Mesothelial cell of epicardium (in vitro differentiated cells): ENCODE data around the gene TGFA. TPM values are rescaled to one million over a fixed set of nuclear protein-coding genes. Genes with fewer than 3 reads are reported as not detected.

Source experiments
- DNase-seq, 2 experiments: peaks; one replicate each; pipeline ENCODE4 v3.0.0; 2021; ENCODE audit warnings: low spot score in 2 of 2; ENCODE audit not compliant: unreplicated experiment in 2 of 2
- H3K27ac Mint-ChIP-seq: 2 replicates; pipeline ENCODE4 v1.8.0; 2021; ENCODE audit warnings: mixed read lengths
- H3K27me3 Mint-ChIP-seq: 2 replicates; pipeline ENCODE4 v1.8.0; 2021; ENCODE audit warnings: low read depth, mixed read lengths
- H3K36me3 Mint-ChIP-seq: 2 replicates; pipeline ENCODE4 v1.8.0; 2021; ENCODE audit warnings: mixed read lengths
- H3K4me1 Mint-ChIP-seq: 2 replicates; pipeline ENCODE4 v1.8.0; 2021; ENCODE audit warnings: mixed read lengths
- H3K4me3 Mint-ChIP-seq: 2 replicates; pipeline ENCODE4 v1.8.0; 2021; ENCODE audit warnings: mild to moderate bottlenecking, moderate library complexity, mixed read lengths
- H3K9me3 Mint-ChIP-seq: 2 replicates; pipeline ENCODE4 v1.8.0; 2021; ENCODE audit warnings: mixed read lengths
- total RNA-seq: library from RNA; stranded (reverse); gene quantifications from 3 replicates; pipeline ENCODE4 v1.2.1, GENCODE V29; 2021
- TF ChIP-seq, protein P1 (sequence below): fragments of 200-600 bp; sonication (generic); IDR thresholded peaks from one replicate; pipeline ENCODE4 v1.5.0; 2021; ENCODE audit warnings: antibody characterized with exemption; ENCODE audit not compliant: unreplicated experiment

Gene TGFA
- total RNA-seq, 1 donor from 2014 or later: 0.96 TPM

GRCh38 chr2:70484086-70484485 is 69.5 kb downstream of the TGFA start:
- H3K9me3 Mint-ChIP-seq: peaks cover 4% of the 10 kb centered on the region
- no peaks in the 10 kb centered on the region for H3K36me3 Mint-ChIP-seq
- no peaks in the 10 kb centered on the region for H3K4me1 Mint-ChIP-seq
- no peak for DNase-seq
- TF ChIP-seq, protein P1, sequence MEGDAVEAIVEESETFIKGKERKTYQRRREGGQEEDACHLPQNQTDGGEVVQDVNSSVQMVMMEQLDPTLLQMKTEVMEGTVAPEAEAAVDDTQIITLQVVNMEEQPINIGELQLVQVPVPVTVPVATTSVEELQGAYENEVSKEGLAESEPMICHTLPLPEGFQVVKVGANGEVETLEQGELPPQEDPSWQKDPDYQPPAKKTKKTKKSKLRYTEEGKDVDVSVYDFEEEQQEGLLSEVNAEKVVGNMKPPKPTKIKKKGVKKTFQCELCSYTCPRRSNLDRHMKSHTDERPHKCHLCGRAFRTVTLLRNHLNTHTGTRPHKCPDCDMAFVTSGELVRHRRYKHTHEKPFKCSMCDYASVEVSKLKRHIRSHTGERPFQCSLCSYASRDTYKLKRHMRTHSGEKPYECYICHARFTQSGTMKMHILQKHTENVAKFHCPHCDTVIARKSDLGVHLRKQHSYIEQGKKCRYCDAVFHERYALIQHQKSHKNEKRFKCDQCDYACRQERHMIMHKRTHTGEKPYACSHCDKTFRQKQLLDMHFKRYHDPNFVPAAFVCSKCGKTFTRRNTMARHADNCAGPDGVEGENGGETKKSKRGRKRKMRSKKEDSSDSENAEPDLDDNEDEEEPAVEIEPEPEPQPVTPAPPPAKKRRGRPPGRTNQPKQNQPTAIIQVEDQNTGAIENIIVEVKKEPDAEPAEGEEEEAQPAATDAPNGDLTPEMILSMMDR: no peak
- H3K27me3 Mint-ChIP-seq: peaks cover 51% of the 10 kb centered on the region
- H3K27ac Mint-ChIP-seq: no peak overlapping the region
- H3K4me3 Mint-ChIP-seq: no peak overlapping the region

DNA sequence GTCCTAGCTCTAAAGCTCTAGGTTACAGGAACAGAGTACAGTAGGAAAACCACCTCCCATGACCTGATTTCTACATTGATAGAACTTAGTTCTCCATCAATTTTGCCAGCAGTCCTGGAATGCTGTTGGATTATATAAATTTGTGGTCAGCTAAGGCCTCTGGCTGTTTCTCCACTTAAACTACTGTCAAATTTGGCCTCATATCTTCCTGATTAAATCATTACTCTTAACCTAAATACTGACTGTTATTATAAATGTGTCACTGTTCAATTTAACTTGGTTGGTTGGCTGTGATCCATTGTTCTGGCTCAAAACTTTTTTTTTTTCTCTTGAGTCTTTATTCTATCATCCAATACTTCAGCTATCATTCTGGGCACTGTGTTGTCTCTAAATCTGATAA is 71.2 kb downstream of the TGFA start:
- Mint-ChIP-seq H3K27me3 (peaks cover 43% of the 10 kb centered on the region), H3K4me1 (no peaks in the 10 kb centered on the region), H3K9me3 (peaks cover 4% of the 10 kb centered on the region), H3K27ac (no peak overlapping the region), H3K36me3 (no peaks in the 10 kb centered on the region), H3K4me3 (no peak overlapping the region)
- TF ChIP-seq, protein P1: no peak
- no peak for DNase-seq

GRCh38 chr2:70480468-70480867 is 73.2 kb downstream of the TGFA start:
- H3K27ac Mint-ChIP-seq: no peak overlapping the region

GRCh38 chr2:70479816-70480215 is 73.8 kb downstream of the TGFA start:
- Mint-ChIP-seq H3K9me3 (peaks cover 4% of the 10 kb centered on the region), H3K4me1 (no peaks in the 10 kb centered on the region), H3K27me3 (peaks cover 39% of the 10 kb centered on the region), H3K36me3 (no peaks in the 10 kb centered on the region), H3K27ac (no peak overlapping the region), H3K4me3 (no peak overlapping the region)
- TF ChIP-seq, protein P1: no peak
- DNase-seq: no peak

More at GRCh38 chr2:70480468-70480867, 73.2 kb downstream of the TGFA start:
- Mint-ChIP-seq H3K27me3 (peaks cover 38% of the 10 kb centered on the region), H3K4me3 (no peak overlapping the region), H3K36me3 (no peaks in the 10 kb centered on the region), H3K4me1 (no peaks in the 10 kb centered on the region), H3K9me3 (peaks cover 4% of the 10 kb centered on the region)
- TF ChIP-seq, protein P1: no peak
- DNase-seq: no peak

GRCh38 chr2:70477441-70477844 is 76.2 kb downstream of the TGFA start:
- H3K4me1 Mint-ChIP-seq: peaks cover 17% of the 10 kb centered on the region
- peaks cover 43% of the 10 kb centered on the region for H3K27me3 Mint-ChIP-seq
- H3K36me3 Mint-ChIP-seq: no peaks in the 10 kb centered on the region
- H3K27ac Mint-ChIP-seq: no peak overlapping the region
- TF ChIP-seq, protein P1: no peak
- no peak for DNase-seq
- H3K4me3 Mint-ChIP-seq: no peak overlapping the region
- H3K9me3 Mint-ChIP-seq: peaks cover 4% of the 10 kb centered on the region

DNA sequence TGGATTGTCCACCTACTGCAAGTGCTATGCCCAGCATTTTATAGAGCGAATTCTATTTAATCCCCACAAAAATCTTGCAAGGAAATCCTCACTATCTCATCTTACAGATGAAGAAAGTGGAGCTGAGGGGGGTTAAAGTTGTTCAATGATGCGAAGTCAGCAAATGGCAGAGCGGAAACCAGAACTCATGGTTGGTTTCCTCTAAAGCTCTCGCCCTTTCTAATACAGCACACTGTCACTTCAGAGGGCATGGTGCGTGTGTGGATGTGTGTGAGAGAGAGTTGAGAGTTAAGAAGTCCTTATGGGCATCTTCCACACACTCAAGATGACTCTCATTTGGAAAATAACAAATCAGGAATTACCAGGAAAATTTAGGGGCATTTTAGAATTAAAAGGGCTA is 78.4 kb downstream of the TGFA start:
- no peaks in the 10 kb centered on the region for H3K36me3 Mint-ChIP-seq
- DNase-seq: no peak
- TF ChIP-seq, protein P1: no peak
- no peak overlapping the region for H3K4me3 Mint-ChIP-seq
- peaks cover 49% of the 10 kb centered on the region for H3K27me3 Mint-ChIP-seq
- no peak overlapping the region for H3K27ac Mint-ChIP-seq
- H3K4me1 Mint-ChIP-seq: peaks cover 17% of the 10 kb centered on the region
- H3K9me3 Mint-ChIP-seq: no peaks in the 10 kb centered on the region
